Hindlimb muscle (tissue), 1 donor: Measurements from ENCODE around the gene MAP1S. TPM values are rescaled to one million over a fixed set of nuclear protein-coding genes. Genes with fewer than 3 reads are reported as not detected.
A peak's percentile ranks its signal among the peaks of the same experiment; 100 is the strongest.

Experiments
- DNase-seq: peaks from one replicate; pipeline ENCODE4 v3.0.0-alpha.2; 2013
- polyA plus RNA-seq: library from polyadenylated mRNA; unstranded; fragments of 120-200 nt; gene quantifications from one replicate; pipeline ENCODE4 v1.2.1, GENCODE V29; 2013; ENCODE audit not compliant: insufficient read length

Gene MAP1S
- polyA plus RNA-seq, 1 donor: 43.6 TPM

DNA sequence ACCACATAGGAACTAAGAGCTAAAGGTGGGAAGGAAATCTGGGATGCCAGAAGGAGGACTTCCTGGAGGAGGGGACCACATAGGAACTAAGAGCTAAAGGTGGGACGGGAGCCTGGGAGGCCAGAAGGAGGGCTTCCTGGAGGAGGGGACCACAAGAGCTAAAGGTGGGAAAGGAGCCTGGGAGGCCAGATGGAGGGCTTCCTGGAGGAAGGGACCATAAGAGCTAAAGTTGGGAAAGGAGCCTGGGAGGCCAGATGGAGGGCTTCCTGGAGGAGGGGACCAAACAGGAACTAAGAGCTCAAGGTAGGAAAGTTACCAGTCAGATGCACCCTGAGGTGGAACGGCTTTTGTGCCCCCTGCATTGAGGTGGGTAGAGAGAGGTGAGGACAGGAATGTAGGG is 22.2 kb downstream of the MAP1S start:
- no peak for DNase-seq

DNA sequence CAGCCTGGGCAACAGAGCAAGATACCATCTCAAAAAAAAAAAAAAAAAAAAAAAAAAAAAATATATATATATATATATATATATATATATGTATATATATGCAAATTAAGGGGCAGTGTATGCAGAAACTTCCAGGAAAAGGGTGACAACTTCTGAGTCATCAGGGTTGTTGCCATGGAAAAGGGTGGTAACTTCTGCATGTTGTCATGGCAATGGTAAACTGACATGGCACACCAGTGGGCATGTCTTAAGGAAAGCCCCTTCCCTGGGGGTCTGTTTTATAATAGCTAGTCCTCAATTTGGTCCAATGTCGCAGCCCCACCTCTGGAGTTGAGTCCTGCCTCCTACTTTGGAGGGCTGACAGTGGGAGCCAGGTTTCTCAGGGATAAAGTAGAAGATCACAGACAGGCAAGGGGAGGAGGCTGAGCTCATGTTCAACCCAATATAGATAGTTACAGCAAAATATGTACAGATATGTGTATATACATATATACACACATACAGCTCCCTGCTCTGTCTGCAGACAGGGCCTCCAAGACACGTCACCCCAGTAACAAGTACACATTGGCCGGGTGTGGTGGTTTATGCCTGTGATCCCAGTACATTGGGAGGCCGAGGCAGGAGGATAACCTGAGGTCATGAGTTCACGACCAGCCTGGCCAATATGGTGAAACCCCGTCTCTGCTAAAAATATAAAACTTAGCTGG is 24.7 kb downstream of the MAP1S start:
- no peak for DNase-seq

DNA sequence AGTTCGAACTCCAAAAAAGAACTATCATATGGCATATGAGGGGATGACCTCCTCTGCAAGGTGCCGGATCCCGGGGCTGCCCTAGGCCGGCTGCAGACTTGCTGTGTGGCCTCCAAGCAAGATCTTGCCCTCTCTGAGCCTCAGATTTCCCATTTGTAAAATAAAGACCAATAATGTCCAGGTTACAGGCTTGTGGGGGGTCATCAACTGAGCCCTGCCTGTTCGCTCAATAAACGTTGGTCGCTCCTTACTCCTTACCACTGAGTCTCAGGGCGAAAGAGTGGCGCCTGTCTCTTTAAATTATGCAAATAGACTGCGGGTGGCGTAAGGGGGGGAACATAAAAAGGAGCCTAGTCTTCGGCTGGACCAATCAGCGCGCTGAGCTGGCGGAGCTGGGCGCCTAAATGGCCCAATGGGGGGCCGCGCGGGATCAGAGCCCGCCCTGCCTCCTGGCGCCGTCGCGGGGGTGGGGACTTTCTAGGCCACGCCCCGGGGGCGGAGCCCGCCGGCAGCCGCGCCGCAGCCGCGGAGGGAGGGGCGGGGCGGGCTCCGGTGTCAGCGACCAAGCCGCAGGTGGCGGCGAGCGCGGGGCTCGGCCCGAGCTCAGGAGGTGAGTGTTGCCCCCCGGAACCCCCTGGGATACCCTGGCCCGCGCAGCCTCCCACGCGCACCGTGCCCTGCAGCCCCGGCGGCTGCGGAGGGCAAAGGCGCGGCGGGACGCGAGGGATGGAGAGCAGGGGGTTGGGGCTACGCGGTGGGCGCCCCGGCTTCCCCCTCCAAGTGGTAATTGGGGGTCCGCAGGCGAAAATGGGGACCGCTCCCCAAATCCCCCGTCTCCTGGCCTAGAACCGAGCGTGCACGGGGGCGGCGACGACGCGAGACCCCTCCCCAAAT is 28.2 kb downstream of the MAP1S start:
- peak; percentile 89 for DNase-seq

DNA sequence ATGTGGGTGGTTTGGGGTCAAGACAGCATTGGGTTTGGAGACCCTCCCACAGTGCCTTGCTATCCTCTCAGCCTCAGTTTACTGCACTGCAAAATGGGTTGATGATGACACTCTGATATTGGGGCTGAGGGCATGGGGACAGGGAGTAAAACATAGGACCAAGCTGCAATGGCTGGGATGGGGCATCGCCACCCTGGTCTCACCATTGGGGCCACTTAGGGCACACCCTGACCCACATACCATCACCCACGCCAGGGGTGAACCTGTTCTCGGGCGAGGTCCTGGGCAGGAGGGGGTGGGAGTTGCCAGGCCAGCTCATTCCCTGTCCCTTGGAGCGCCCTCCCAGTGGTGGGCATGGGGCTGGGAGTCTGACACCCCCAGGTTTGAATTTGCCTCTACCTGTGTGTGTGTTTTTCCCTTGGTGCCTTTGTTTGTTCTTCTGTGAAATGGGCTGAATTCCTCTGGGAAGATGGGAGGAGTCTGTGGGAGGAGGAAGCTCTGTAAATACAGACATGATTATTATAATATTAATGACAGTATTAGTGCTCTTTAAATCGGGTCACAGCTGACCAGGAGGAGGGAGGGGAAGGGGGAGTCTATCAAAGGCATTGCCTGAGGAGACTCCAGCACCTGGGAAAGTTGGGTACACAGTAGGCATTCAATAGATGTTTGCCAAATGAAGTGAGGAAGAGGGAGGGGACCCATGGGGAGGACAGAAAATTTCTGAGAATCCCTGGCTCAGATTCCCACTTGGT is 29.8 kb downstream of the MAP1S start:
- DNase-seq: no peak

DNA sequence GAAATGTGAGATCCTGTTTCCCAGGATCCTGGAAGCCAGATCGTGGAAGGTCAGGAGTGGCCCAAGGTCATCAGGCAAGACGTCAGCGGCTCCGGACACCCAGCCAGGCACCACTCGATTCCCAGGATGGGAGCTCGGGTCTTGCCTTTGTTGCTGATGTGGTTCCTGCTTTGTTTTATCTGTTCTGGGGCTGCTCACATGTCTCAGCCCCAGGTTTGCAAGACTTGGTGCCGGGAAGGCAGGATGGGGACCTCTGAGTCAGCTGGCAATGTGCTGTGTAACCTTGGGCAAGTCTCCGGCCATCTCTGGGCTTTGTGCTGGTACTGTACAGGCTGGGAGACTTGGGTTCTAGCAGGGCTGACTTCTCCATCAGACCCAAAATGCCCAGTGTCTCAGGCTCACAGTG is 30.6 kb downstream of the MAP1S start:
- DNase-seq: no peak

DNA sequence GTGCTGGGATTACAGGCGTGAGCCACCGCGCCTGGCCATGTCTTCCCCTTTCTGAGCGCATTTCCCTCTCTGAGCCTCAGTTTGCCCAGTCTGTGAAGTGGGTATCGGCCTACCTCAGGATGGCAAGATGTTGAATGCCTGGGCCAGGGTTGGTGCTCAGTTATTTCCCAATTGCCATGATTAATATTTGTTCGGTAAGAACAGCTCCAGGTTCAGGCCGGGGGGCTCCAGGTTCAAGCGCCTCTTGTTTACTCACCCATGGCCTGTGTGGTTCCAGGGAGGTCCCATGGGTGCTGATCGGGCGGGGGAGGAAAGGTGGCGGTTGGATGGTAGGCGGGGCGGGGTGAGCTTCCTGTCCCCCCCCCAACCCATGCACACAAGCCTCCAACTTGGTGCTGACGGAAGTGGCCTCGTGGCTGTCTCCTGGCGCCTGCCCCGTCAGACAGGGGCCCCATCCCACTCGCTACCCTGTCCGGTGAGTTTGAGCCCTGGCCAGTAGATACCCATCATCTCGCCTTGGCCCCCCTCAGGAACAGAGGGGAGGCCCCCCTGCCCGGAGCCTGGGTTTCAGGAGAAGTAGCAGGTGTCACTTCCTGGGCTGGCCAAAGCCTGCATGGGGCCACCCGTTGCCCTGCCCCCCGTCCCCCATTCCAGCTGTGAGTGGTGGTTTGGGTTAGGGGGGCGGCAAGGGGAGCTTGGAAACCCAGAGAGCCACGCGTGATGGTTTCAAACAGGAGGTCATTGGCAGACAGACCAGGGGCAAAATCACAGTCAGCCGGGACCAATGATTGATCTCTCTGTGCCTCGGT is 32.0 kb downstream of the MAP1S start, which contains the start of gene FCHO1:
FCHO1 (plus strand) TSS at position 375 of the 809 bp plus-strand sequence. CDS start 3,688 bp downstream, outside the sequence.
- no peak for DNase-seq

DNA sequence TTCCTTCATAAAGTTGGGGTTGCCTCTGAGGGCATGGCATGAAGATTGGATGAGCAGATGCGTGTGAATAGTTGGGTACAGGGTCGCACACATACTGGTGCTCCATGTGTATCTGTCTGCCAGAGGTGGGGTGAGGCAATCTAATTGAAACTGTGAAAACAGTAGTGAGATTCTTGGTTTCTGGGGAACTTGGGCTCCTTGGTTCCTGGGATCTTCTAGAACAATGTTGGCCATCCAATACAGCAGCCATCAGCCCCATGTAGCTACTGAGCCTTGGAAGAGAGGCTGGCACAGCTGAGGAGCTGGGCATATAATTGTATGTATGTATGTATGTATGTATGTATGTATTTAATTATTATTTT is 32.6 kb downstream of the MAP1S start:
- DNase-seq: no peak

DNA sequence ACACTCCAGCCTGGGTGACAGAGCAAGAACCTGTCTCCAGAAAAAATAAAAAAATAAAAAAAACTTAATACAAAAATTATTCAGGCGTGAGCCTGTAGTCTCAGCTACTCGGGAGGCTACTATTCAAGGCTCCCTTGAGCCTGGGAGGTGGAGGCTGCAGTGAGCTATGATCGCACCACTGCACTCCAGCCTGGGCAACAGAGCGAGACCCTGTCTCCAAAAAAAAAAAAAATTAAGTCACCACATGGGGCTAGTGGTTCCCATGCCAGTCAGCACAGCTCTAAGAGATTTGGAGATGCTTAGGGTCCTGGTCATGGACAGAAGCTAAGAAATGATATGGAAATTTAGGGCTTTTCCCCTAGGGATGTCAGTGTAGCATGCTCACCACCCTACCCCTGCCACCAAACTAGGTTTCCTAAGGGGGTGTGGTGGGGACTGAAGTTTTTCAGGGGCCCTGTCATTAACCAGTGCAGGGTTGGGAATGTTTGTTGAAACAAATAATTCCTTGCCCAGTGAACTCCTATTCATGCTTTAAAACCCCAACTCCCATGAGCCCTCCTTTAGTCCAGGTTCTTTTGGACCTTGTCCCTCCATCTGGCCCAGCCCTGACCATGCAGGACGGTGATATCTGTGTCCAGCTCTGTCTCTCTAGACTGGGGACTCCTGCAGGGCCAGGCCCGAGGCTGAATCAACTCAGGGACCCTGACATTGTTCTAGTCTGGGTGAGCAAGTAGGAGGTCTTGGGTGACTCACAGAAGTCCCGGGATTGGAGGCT is 33.8 kb downstream of the MAP1S start:
- no peak for DNase-seq

DNA sequence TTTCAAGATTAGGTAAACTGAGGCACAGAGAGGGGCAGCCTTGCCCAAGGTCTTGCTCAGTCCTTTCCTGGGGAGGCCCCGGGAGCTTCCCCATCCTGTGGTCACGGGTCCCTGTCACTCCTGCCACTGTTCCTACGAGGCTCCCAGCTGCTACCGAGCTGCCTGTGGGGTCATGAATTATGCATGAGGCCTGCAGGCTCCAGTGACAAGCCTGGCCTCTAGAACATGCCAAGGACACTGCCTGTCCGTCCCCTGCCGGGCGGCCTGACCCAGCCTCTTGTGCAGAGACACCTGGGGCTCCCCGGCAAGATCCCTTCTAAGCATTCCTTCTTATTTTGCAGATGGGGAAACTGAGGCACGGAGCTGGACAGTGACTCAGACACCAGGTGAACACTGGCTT is 34.7 kb downstream of the MAP1S start:
- no peak for DNase-seq

DNA sequence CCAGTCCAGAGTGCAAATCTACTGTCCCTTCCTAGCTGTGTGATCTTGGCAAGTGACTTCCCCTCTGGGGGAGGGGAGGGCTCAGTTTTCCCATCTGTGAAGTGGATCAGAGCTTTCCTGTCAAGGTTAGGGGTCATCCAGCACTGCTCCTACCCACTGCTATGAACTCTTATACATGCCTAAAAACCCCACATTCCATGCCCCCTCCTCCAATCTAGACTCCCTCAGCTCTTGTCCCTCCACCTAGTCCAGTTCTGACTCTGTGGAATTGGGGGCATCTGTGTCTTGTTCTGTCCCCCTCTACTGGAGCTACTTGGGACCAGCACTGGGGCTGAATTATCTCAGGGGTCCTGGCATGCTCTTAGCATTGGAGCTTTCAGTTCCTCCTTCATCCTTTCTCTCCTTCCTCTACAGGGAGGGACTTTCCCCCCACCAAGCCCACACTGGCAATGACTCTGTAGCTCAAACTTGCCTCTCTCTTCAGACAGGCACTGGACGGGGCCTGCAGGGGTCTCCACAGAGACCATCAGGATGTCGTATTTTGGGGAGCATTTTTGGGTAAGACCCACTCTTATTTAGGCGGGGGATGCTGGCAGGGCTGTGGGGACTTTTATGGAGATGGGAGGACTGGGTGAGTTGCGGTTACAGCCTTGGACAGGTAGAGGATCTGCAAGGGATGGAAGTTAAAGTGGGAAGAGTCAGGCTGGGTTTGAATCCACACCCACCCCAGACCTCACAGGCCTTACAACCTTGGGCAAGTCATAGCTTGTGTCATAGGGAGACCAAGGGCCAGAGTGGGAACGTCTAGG is 35.6 kb downstream of the MAP1S start:
- no peak for DNase-seq

DNA sequence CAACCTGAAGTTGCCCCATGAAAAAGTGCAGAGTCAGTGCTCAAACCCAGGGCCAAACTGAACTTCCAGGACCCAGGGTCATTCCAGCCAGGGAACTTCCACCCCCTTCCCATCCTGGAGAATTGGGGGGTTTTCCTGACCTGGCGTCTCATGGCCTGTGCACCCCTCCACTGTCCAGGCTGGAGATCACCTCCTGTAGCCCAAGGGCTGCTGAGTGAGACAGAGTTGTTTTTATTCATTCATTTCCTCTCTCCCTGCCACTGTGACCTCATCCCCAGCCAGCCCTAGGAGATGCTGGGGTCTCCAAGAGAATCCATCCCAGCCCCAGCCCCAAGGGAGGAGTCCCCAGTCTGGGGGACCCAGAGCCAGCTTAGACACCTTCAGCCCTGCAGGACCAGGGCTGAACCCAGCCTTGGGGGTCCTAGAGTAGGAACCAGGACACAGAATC is 36.2 kb downstream of the MAP1S start:
- no peak for DNase-seq

DNA sequence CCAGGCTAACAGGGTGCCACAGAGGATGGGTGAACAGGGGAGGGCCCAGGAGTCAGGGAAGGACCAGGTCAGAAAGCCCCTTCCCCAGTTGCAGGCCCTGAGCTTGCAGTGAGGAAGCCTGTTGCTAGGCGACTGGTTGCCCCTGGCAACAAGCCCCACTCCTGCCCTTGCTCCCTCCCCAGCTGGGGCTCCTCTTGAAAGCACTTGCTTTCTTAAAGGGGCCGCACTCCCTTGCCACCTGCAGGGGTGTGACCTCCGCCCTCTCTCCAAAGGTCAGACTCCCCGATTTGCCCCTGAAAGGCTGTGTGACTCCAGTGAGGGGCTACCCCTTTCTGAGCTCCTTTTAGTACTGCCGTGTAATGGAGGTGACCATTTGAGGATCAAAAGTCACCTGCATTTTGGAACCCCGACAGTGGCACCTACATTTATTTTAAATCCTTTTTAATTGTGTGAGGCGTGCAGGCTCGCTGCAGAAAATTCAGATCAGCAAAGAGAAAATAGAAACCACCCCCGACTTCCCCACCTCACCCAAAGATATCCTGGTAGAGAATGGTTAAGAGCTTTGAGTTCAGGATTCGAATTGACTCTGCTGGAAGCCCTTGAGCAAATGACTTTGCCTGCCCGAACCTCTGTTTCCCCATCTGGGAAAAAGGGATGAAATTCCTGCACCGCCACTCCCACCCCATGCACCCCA is 36.8 kb downstream of the MAP1S start:
- no peak for DNase-seq

DNA sequence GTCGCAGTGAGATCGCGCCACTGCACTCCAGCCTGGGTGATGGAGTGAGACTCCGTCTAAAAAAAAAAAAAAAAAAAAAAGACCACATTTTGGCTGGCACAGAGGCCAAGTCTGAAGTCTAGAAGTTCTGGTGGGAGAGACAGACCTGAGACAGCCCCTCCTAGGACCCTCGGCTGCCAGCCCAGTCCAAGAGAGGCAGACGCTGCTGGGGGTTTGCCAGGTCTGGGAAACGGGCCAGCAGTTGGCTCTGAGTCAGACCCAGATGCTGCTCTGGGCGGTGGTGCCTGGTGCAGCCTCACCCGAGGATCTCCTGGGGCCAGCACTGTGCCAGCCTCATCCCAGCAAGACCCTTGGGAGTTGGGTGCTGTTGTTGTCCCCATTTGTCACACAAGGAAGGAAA is 37.8 kb downstream of the MAP1S start:
- no peak for DNase-seq

DNA sequence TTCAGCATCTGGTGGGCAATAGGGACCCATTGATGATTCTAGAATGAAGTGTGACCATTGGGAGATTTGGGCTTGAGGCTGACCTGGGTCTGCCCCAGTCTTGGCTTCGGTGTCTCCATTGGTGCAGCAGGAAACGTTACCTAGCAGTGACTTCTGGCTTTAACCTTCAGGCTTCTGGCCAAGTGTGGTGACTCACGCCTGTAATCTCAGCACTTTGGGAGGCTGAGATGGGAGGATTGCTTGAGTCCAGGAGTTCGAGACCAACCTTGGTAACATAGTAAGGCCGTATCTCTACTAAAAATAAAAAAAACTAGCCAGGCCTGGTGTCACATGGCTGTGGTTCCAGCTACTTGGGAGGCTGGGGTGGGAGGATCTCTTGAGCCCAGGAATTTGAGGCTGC is 39.2 kb downstream of the MAP1S start:
- no peak for DNase-seq

DNA sequence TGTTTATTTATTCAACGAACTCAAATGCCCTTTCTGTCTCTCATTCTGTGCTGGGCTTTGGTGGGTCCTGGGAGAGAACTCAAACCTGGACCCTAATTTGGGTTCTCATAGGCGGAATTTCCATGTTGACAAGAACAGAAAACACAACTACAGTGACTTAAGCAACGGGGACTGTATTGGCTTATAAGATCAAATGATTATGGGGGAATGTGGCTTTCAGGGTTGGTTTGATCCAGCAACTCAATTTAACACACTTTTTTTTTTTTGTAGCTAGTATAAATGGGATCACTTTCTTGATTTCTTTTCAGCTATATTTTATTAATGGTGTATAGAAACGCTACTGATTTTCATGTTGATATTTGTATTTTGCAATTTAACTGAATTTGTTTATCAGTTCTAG is 41.9 kb downstream of the MAP1S start:
- no peak for DNase-seq

DNA sequence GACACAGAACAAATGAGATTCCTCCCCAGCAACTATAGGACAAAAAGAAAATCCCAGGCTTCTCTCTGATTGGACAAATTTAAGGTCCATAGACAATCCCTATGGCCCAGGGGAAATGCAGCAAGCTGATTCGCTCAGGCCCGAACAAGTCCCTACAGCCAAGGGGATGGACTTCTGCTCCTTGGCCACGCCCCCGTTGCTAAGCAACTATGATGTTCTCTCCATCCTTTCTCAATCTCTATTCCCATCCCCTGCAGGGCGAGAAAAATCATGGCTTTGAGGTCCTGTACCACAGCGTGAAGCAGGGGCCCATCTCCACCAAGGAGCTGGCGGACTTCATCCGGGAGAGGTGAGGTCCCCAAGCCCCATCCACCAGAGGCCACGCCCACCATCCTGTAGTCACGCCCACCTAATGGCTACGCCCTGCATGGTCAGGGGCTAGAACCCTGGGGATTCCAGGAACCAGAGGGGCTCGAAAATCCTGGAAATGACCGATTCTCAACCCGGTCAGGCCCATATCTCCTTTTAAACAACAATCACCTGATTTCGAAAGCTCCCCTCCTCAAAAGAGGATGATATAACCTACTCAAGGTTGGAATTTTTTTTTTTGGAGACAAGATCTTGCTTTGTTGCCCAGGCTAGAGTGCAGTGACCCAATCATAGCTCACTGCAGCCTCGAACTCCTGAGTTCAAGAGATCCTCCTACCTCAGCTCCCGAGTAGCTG is 43.4 kb downstream of the MAP1S start:
- no peak for DNase-seq

DNA sequence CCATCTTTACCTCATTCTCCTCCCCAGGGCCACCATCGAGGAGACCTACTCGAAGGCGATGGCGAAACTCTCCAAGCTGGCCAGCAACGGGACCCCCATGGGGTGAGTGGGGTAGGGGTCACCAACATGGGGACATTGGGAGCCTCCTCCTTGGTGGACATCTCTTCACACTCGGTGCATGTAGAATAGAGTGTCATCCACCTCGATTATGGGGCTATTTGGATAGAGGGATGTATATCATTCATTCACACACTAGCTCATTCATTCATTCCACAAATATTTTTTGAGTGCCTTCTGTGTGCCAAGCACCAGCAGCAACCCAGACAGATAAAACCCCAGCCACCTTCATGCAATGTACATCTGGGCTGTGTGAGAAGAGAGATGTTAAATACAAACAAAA is 45.1 kb downstream of the MAP1S start:
- no peak for DNase-seq

DNA sequence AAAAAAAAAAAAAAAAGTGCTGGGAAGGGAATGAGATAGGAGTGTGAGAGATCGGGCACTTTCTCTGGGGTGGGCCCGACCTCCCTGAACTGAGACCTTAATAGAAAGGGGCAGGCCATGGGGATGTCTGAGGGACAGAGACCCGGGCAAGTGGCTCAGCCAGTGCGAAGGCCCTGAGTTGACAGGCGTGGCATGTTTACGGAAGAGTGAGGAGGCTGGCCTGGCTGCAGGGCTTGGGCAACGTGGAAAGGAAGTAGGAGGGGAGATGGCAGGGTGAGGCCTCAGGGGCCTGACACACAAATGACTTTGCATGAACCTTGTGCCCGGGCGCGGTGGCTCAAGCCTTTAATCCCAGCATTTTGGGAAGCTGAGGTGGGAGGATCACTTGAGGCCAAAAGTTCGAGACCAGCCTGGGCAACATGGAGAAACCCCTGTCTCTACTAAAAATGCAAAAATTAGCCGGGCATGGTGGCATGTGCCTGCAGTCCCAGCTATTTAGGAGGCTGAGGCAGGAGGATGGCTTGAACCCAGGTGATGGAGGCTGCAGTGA is 45.9 kb downstream of the MAP1S start:
- DNase-seq: no peak
